ENCODE results near the gene LASP1NB.

- TF ChIP-seq CTCF (conservative IDR thresholded peaks at IDR 0.05; ENCODE audit: low read length), result no peak
- TF ChIP-seq EZH2phosphoT487 (IDR thresholded peaks at IDR 0.05; ENCODE audit: borderline replicate concordance, low read depth, low read length), result no peak
These were observed 29.0 kb upstream of the LASP1NB start for GRCh38 chr17:38896346-38896954.
